Panc1 (cell line): Measurements from ENCODE around the gene HAPLN1. TPM values are rescaled to one million over a fixed set of nuclear protein-coding genes. Genes with fewer than 3 reads are reported as not detected.

Source experiments
- ATAC-seq: fragments of 200-7000 bp; cut with Tn5 transposase; 2 replicates; pipeline ENCODE4 v1.9.1; 2020; ENCODE audit warnings: mild to moderate bottlenecking, moderate library complexity
- BruUV-seq: library from RNA; stranded (reverse); fragments of 400-500 nt; replicated peaks from 2 replicates; lab custom pipeline; 2021; lab: Mats Ljungman, UMichigan
- CTCF ChIA-PET: fragments of 300-600 bp; sonication (Branson Sonifier 250); formaldehyde crosslinking; loops from one replicate; lab custom pipeline; 2022; ENCODE audit warnings: antibody characterized with exemption; lab: Charles Lee
- POLR2A ChIA-PET: fragments of 300-600 bp; sonication (Branson Sonifier 250); formaldehyde crosslinking; loops from one replicate; lab custom pipeline; 2022; ENCODE audit warnings: antibody characterized with exemption; lab: Charles Lee
- DNase-seq: peaks from one replicate; pipeline ENCODE4 v3.0.0-alpha.2; 2010; ENCODE audit warnings: low read depth, low spot score
- H3K27ac ChIP-seq: 2 replicates; pipeline ENCODE4 v1.5.1; 2011; ENCODE audit warnings: mild to moderate bottlenecking, low read length, inconsistent platforms
- H3K27me3 ChIP-seq: fragments of 200-500 bp; sonication (Bioruptor generic); 2 replicates; pipeline ENCODE4 v1.6.0; 2014; ENCODE audit warnings: low read length, inconsistent platforms; ENCODE audit not compliant: control insufficient read depth, insufficient read depth
- H3K36me3 ChIP-seq: fragments of 200-500 bp; sonication (Bioruptor generic); 2 replicates; pipeline ENCODE4 v1.5.1; 2014; ENCODE audit warnings: inconsistent platforms, mild to moderate bottlenecking, low read length, moderate library complexity; ENCODE audit not compliant: control insufficient read depth, insufficient read depth
- H3K4me1 ChIP-seq: 2 replicates; pipeline ENCODE4 v1.5.1; 2011; ENCODE audit warnings: inconsistent platforms, mild to moderate bottlenecking, low read length, moderate library complexity; ENCODE audit not compliant: control insufficient read depth, insufficient read depth
- H3K4me3 ChIP-seq, 2 experiments: 2 replicates each; pipeline ENCODE4 v1.5.1; 2011 to 2012; ENCODE audit warnings: low read depth in 2 of 2, low read length in 2 of 2, mild to moderate bottlenecking in 2 of 2, inconsistent platforms in 1 of 2, moderate library complexity in 1 of 2
- H3K9me3 ChIP-seq: fragments of 200-500 bp; sonication (Bioruptor generic); 2 replicates; pipeline ENCODE4 v1.5.1; 2014; ENCODE audit warnings: low read depth, mild to moderate bottlenecking, inconsistent platforms, low read length, moderate library complexity; ENCODE audit not compliant: control insufficient read depth, insufficient read depth
- POLR2AphosphoS5 ChIP-seq: IDR thresholded peaks from 2 replicates; pipeline ENCODE4 v1.6.1; 2012; ENCODE audit warnings: mild to moderate bottlenecking, low read depth, low read length, moderate library complexity
- SIN3A ChIP-seq: IDR thresholded peaks from 2 replicates; pipeline ENCODE4 v1.6.1; 2012; ENCODE audit warnings: low read depth, mild to moderate bottlenecking, low read length, moderate library complexity, borderline replicate concordance; ENCODE audit not compliant: insufficient read depth
- TCF7L2 ChIP-seq: IDR thresholded peaks from 2 replicates; pipeline ENCODE4 v1.6.1; 2011; ENCODE audit warnings: mild to moderate bottlenecking, low read depth, low read length, inconsistent platforms
- in situ Hi-C: cut with HindIII; loops from 2 replicates; pipeline ENCODE4 v1.10.0; 2016; ENCODE audit warnings: low sequenced_read_pairs, low pct_unique_long_range_greater_than_20kb
- intact Hi-C: fragments of 100-400 bp; cut with micrococcal nuclease; formaldehyde crosslinking; loops from one replicate; pipeline ENCODE4 v1.10.0; 2022; ENCODE audit not compliant: unreplicated experiment
- total RNA-seq: library from RNA; stranded (reverse); gene quantifications from one replicate; pipeline ENCODE4 v1.2.1, GENCODE V29; 2021; ENCODE audit not compliant: unreplicated experiment
- TF ChIP-seq, protein P1 (sequence below), 2 experiments: IDR thresholded peaks; 2 replicates each; pipeline ENCODE4 v1.6.1; 2011 to 2012; ENCODE audit warnings: low read depth in 2 of 2, control low read depth in 1 of 2, low read length in 1 of 2, mild to moderate bottlenecking in 1 of 2, moderate library complexity in 1 of 2; ENCODE audit not compliant: insufficient read depth in 1 of 2
- TF ChIP-seq, protein P2 (sequence below): fragments of 450-650 bp; IDR thresholded peaks from 2 replicates; pipeline ENCODE4 v1.5.1; 2017; ENCODE audit warnings: mild to moderate bottlenecking

HAPLN1 gene
- total RNA-seq, 1 experiment from 2014 or later, result 0.13 TPM

DNA sequence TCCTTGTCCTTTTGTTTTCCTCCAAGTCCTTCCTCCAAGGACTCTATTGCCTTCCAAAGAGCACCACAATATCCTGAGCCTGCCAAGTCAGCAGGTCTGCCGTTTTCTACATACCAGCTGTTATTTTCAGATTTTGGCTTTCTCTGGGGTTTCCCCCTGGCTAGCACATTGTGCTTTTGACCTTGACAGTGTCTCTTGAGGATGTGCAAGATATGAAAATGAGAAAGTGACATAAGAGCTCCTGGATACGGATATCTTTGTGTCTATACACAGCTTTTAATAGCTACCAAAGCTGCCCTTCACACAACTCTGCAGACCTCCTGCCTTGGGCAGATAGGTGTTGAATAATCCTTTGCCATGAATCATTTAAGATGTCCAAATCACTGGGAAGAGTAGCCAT is 67.0 kb downstream of the HAPLN1 start:
- Histone ChIP-seq H3K4me3 (no peak overlapping the region), H3K4me1 (no peaks in the 10 kb centered on the region), H3K27me3 (no peaks in the 10 kb centered on the region), H3K27ac (no peak overlapping the region), H3K36me3 (no peaks in the 10 kb centered on the region), H3K9me3 (no peaks in the 10 kb centered on the region)
- CTCF ChIA-PET, result no interaction called here
- intact Hi-C loops (no loop called here), in situ Hi-C loops (no loop called here)
- no peak for DNase-seq
- TF ChIP-seq SIN3A, result no peak
- TF ChIP-seq, protein P1, sequence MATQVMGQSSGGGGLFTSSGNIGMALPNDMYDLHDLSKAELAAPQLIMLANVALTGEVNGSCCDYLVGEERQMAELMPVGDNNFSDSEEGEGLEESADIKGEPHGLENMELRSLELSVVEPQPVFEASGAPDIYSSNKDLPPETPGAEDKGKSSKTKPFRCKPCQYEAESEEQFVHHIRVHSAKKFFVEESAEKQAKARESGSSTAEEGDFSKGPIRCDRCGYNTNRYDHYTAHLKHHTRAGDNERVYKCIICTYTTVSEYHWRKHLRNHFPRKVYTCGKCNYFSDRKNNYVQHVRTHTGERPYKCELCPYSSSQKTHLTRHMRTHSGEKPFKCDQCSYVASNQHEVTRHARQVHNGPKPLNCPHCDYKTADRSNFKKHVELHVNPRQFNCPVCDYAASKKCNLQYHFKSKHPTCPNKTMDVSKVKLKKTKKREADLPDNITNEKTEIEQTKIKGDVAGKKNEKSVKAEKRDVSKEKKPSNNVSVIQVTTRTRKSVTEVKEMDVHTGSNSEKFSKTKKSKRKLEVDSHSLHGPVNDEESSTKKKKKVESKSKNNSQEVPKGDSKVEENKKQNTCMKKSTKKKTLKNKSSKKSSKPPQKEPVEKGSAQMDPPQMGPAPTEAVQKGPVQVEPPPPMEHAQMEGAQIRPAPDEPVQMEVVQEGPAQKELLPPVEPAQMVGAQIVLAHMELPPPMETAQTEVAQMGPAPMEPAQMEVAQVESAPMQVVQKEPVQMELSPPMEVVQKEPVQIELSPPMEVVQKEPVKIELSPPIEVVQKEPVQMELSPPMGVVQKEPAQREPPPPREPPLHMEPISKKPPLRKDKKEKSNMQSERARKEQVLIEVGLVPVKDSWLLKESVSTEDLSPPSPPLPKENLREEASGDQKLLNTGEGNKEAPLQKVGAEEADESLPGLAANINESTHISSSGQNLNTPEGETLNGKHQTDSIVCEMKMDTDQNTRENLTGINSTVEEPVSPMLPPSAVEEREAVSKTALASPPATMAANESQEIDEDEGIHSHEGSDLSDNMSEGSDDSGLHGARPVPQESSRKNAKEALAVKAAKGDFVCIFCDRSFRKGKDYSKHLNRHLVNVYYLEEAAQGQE (IDR thresholded peaks at IDR 0.05; ENCODE audit: insufficient read depth in 1 of 2, low read depth in 2 of 2, low read length in 1 of 2), result no peak
- TF ChIP-seq TCF7L2, result no peak
- TF ChIP-seq POLR2AphosphoS5, result no peak
- TF ChIP-seq, protein P2, sequence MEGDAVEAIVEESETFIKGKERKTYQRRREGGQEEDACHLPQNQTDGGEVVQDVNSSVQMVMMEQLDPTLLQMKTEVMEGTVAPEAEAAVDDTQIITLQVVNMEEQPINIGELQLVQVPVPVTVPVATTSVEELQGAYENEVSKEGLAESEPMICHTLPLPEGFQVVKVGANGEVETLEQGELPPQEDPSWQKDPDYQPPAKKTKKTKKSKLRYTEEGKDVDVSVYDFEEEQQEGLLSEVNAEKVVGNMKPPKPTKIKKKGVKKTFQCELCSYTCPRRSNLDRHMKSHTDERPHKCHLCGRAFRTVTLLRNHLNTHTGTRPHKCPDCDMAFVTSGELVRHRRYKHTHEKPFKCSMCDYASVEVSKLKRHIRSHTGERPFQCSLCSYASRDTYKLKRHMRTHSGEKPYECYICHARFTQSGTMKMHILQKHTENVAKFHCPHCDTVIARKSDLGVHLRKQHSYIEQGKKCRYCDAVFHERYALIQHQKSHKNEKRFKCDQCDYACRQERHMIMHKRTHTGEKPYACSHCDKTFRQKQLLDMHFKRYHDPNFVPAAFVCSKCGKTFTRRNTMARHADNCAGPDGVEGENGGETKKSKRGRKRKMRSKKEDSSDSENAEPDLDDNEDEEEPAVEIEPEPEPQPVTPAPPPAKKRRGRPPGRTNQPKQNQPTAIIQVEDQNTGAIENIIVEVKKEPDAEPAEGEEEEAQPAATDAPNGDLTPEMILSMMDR, result no peak
- ATAC-seq, result no peak
- POLR2A ChIA-PET, result no interaction called here
- no TSS peak for BruUV-seq

DNA sequence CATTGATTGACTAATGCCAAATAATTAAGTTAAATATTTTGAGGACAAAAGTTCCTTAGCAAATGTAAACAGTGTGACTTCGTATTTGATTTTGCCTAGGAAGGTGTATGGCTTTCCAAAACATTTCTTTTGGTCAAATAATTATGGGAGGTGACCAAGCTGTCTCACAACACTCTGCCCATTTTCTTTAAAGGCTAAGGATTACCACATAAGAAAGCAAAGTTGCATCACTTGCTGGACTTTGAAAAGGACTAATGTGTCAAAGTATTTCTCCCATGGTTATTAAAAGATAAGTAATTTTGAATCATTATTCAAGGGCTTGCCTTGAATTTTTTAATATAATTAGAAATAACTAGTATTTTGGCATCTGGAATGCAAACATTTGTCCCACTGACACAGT is 74.7 kb downstream of the HAPLN1 start:
- Histone ChIP-seq H3K27me3 (no peaks in the 10 kb centered on the region), H3K27ac (no peak overlapping the region), H3K4me3 (no peak overlapping the region), H3K36me3 (no peaks in the 10 kb centered on the region), H3K4me1 (no peaks in the 10 kb centered on the region), H3K9me3 (no peaks in the 10 kb centered on the region)
- no TSS peak for BruUV-seq
- POLR2A ChIA-PET, result interaction anchor here (0.6 kb wide), 1 partner anchor 43 kb away, joined by 5 read pairs; no protein-coding TSS in a partner anchor
- CTCF ChIA-PET, result no interaction called here
- ATAC-seq (no peak), DNase-seq (no peak)
- TF ChIP-seq POLR2AphosphoS5 (no peak), SIN3A (no peak), TCF7L2 (no peak)
- TF ChIP-seq, protein P1 (IDR thresholded peaks at IDR 0.05; ENCODE audit: insufficient read depth in 1 of 2, low read depth in 2 of 2, low read length in 1 of 2), result no peak
- TF ChIP-seq, protein P2, result no peak
- intact Hi-C loops, result no loop called here
- in situ Hi-C loops, result no loop called here
